ENCODE results near the gene IFITM5.
A peak's percentile ranks its signal among the peaks of the same experiment; 100 is the strongest.
"Not testable (repeated sequence)": the region's sequence is repeated elsewhere in the genome, so short reads cannot be mapped to it uniquely, and the experiment has no call there.

Gene IFITM5

GRCh38 chr11:312092-312816 is 12.9 kb upstream of the IFITM5 start:
- no peak for DNase-seq (ENCODE audit: low spot score)

DNA sequence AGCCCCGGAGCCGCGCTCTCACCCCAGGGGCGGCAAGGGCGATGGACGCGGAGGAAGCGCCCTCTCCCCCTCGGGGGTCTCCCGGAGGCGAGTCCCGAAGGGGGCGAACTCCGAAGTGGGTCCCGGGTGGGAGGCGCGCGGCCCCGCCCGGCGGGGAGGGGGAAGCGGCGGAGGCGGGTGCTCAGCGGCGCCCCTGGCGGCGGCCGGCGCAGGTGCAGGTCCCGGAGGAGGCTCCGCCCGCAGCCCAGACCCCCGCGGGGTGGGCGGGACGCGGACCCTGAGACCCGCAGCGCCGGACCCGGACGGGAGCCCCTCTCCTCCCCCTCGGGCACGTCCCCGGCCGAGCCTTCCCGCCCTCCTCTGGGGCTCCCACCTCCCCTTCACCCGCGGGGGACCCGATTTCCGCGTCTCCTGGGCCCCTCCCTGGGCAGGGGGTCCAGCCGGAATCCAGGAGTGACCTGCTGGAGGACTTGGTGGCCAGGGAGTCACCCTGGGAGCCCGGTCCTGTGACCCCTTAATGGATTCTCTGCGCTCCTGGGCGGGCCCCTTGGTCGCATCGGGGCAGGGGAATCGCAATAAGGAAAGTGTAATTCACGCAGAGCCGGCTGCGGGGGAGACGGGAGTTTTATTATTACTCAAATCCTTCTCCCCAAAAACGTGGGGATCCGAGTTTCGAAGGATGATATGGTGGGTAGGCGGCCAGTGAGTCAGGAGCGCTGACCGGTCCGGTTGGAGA is 11.9 kb upstream of the IFITM5 start:
- DNase-seq (ENCODE audit: low spot score) = not testable (repeated sequence)

- not testable (repeated sequence) for DNase-seq (ENCODE audit: low spot score)
These were observed 10.8 kb upstream of the IFITM5 start for GRCh38 chr11:309979-310572.

DNA sequence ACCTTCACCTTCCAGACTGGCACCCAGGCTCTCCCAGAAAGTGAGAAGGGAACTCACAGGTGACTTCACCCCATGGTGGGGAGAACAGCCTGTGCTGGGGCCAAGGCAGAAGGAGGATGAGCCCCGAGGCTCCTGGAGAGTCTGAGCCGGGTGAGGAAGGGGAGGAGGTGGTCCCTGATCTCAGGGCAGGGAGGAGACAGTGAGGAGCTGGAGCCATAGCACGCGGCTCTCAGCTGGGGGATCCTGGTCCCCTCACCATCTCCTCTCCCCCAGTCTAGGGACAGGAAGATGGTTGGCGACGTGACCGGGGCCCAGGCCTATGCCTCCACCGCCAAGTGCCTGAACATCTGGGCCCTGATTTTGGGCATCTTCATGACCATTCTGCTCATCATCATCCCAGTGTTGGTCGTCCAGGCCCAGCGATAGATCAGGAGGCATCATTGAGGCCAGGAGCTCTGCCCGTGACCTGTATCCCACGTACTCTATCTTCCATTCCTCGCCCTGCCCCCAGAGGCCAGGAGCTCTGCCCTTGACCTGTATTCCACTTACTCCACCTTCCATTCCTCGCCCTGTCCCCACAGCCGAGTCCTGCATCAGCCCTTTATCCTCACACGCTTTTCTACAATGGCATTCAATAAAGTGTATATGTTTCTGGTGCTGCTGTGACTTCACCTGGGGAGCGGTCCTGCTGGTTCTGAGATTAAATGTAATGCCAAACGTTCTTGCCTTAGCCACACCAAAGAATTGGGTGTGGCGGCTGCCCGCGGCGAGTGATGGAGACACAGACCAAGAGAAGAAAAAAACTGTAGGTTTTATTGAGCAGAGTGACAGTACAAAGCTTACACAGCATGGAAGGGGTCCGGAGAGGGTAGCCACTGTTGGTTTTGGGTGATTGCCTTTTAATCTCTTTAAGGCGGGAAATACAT is 9.7 kb upstream of the IFITM5 start:
- DNase-seq (ENCODE audit: low spot score) = not testable (repeated sequence)

DNA sequence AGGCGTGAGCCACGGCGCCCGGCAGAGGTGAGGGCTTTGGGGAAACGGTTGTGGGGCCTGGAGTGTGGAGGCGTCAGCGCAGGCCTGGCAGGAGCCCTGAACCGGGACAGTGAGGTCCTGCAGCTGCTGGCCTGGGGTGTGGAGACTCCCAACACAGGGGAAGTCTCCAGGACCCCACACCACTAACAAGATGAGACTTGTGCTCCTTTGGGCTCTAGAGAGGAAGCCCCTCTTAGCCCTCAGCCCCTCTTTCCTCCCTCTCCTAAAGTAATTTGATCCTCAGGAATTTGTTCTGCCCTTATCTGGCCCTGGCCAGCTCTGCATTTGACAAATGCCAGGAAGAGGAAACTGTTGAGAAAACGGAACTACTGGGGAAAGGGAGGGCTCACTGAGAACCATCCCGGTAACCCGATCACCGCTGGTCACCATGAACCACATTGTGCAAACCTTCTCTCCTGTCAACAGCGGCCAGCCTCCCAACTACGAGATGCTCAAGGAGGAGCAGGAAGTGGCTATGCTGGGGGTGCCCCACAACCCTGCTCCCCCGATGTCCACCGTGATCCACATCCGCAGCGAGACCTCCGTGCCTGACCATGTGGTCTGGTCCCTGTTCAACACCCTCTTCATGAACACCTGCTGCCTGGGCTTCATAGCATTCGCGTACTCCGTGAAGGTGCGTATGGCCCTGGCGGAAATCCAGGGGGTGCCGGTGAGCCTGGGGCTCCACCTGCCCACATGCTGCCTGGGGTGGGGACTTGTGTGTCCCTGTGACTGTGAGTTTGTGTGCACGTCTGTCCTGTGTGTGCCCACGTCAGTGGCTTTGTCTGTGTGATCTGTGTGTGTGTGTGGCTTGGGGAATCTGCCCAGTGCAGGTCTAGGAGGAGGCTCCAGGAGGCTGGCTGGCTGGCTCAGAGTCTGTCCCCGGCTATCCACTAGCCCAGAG is 8.7 kb upstream of the IFITM5 start, which contains the start of gene IFITM2:
Gene IFITM2 (plus strand): TSS at position 51 of the 943 bp plus-strand sequence. CDS start 377 bp downstream, at position 428.
- peak; percentile 64 for DNase-seq (ENCODE audit: low spot score)

DNA sequence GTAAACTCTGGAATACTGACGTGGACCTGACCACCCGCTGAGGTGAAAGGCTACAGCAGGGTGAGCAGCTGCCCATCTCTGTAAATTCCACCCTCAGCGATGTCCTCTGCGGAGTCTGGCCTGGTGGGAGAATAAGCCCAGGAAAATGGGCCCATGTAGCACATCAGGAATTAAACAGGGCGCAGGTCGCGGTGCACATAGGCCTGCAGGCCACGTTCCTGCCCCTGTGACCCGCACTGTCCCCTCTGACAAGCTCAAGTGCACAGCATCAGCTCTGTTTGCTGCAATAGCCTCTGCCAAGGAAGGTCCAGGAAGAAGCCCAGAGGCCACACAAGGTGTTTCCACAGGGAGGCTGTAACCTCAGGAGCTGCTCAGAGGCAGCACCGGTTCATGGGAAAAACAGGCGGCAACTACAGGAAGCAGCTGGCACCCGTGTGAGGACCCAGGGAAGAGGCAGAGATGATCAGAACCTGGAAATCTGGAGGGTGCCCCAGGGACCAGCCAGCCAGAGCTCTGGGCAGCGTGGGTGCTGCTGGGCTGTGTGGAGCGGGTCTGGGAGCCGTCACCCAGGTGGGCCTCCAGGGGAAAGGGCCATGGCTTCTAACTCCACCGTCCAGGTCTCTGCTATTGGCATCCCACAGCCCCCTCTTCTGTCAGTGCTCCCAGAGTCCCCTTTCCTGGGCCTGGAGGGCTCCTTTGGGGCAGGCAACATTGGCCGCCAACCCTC is 7.5 kb upstream of the IFITM5 start:
- no peak for DNase-seq (ENCODE audit: low spot score)

GRCh38 chr11:305844-306211 is 6.5 kb upstream of the IFITM5 start:
- no peak for DNase-seq (ENCODE audit: low spot score)

- DNase-seq (ENCODE audit: low spot score) = peak; percentile 63
These were observed 5.9 kb upstream of the IFITM5 start for GRCh38 chr11:304915-305843.

GRCh38 chr11:304061-304506 is 4.8 kb upstream of the IFITM5 start:
- DNase-seq (ENCODE audit: low spot score) = no peak

DNA sequence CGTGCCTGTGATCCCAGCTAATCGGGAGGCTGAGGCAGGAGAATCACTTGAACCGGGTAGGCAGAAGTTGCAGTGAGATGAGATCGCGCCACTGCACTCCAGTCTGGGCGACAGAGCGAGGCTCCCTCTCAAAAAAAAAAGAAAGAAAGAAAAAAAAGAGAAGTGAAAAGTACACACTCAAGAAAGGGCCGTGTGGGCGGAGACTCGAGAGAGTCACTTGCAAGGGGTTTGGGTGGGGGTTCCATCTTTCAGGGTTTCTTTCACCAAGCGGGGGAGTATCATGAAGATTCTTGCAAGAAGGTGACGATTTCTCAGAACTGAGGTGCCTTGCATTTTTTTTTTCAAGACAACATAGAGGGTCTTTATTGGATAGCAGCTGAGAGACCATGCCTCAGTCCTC is 4.0 kb upstream of the IFITM5 start:
- DNase-seq (ENCODE audit: low spot score) = no peak

DNA sequence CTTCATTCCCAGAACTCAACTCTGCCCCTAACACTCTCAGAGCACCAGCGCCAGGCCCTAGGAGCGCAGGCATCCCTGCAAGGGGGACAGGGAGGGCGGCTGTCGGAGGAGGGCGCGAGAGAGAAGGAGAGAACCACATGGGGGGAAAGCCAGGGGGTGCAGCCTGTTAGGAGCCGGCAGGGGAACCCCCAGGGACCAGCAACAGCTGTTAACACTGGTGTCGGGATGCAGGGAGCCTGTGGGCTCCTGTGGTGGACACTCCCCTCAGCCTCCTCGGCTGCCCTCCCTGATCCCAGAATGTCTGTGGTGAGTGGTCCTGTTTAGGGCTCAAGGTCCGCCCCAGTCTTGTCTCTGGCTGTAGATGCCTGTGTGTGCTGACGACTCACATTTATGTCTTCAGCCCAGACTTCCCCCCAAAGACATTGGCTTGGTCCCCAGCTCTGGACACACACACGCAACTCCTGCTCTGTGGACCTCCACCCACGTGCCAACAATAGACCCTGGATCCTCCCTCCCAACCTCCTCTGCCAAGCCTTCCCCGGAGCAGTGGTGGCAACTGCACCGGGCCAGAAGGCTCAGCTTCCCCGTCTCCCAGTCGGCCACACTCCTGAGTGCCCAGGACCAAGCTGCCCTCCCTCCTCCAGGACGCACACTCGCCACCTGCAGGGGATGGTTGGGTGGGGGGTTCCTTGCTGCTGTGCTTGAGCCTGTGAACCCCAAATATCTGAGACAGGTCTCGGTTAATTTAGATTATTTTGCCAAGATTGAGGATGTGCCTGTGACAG is 817 bp upstream of the IFITM5 start:
- DNase-seq (ENCODE audit: low spot score) = no peak

GRCh38 chr11:298406-299065 is 790 bp downstream of the IFITM5 start:
- DNase-seq (ENCODE audit: low spot score) = no peak

GRCh38 chr11:297586-298405 is 1.5 kb downstream of the IFITM5 start:
- no peak for DNase-seq (ENCODE audit: low spot score)

DNA sequence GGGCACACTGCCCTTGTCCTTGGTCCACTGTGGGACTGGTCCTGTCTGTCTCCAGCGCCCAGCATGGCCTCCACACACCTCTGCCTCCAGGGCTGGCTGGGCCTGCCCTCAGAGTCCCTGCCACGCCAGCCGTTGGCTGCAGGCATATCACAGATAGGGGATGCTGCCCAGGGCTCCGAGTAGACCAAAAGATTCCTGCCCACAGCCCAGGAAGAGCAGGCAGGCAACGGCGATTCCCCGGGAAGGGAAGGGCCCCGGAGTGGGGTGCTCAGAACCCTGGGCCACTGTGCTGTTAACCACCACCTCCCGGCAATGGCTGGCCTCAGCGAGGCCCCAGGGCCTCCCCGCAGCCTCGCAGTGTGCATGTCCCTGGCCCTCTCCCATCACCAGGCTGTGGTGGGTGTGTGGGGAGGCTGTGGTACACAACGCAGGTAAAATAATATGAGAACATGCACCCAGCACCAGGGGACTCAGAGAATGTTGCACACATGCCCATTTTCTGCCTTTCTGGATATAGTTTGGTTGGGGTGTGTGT is 2.2 kb downstream of the IFITM5 start:
- no peak for DNase-seq (ENCODE audit: low spot score)

GRCh38 chr11:296171-297050 is 2.9 kb downstream of the IFITM5 start:
- no peak for DNase-seq (ENCODE audit: low spot score)

All from Ammon's horn (tissue), 1 donor.